Osteocyte (in vitro differentiated cells): Measurements from ENCODE around the gene DAO. TPM values are rescaled to one million over a fixed set of nuclear protein-coding genes. Genes with fewer than 3 reads are reported as not detected.

ENCODE experiments used
- DNase-seq: peaks from one replicate; pipeline ENCODE4 v3.0.0; 2021; ENCODE audit warnings: mixed read lengths; ENCODE audit not compliant: unreplicated experiment; ENCODE audit errors: extremely low spot score
- H3K27ac Mint-ChIP-seq: one replicate; pipeline ENCODE4 v1.8.0; 2021; ENCODE audit warnings: mild to moderate bottlenecking, mixed read lengths; ENCODE audit not compliant: unreplicated experiment
- H3K27me3 Mint-ChIP-seq: one replicate; pipeline ENCODE4 v1.8.0; 2021; ENCODE audit warnings: mixed read lengths; ENCODE audit not compliant: unreplicated experiment
- H3K36me3 Mint-ChIP-seq: one replicate; pipeline ENCODE4 v1.8.0; 2021; ENCODE audit warnings: mixed read lengths; ENCODE audit not compliant: unreplicated experiment
- H3K4me1 Mint-ChIP-seq: one replicate; pipeline ENCODE4 v1.8.0; 2021; ENCODE audit warnings: mixed read lengths; ENCODE audit not compliant: unreplicated experiment
- H3K4me3 Mint-ChIP-seq: one replicate; pipeline ENCODE4 v1.8.0; 2021; ENCODE audit warnings: mild to moderate bottlenecking, moderate library complexity, mixed read lengths; ENCODE audit not compliant: unreplicated experiment
- H3K9me3 Mint-ChIP-seq: one replicate; pipeline ENCODE4 v1.8.0; 2021; ENCODE audit warnings: mixed read lengths; ENCODE audit not compliant: unreplicated experiment
- total RNA-seq: library from RNA; stranded (reverse); gene quantifications from 2 replicates; pipeline ENCODE4 v1.2.1, GENCODE V29; 2021
- TF ChIP-seq, protein P1 (sequence below): fragments of 200-600 bp; sonication (generic); IDR thresholded peaks from 2 replicates; pipeline ENCODE4 v1.5.0; 2021; ENCODE audit warnings: antibody characterized with exemption, mild to moderate bottlenecking, moderate library complexity

Gene DAO
- total RNA-seq, 1 donor from 2014 or later: not detected

DNA sequence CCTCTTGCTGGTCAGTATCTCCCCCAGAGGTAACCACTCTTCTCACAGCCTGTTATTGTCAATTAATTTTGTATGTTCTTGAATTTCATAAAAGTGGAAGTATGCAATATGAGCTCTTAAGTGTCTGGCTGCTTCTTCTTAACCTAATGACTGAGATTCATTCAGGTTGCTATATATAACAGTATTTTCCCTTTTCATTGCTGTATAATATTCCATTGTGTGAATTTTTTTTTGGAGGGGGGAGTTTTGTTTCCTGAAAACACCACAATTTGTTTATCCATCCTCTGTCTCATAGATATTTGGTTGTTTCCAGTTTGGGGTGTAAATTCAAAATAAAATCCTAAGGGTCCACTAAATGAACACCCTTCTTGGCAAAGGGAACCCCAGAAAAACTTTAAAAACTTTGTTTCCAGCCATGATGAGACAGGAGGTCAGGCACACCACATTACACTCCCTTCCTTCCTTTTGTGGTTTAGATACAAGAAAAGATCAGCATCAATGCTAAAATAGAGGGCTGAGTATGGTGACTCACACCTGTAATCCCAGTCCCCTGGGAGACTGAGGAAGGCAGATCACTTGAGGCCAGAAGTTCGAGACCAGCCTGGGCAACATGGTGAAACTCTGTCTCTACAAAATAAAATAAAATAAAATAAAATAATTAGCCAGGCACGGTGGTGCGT is 4.1 kb upstream of the DAO start:
- Mint-ChIP-seq H3K36me3 (no peaks in the 10 kb centered on the region), H3K27ac (no peak overlapping the region), H3K4me1 (peaks cover 11% of the 10 kb centered on the region), H3K4me3 (no peak overlapping the region), H3K9me3 (no peaks in the 10 kb centered on the region), H3K27me3 (no peaks in the 10 kb centered on the region)
- no peak for DNase-seq
- TF ChIP-seq, protein P1, sequence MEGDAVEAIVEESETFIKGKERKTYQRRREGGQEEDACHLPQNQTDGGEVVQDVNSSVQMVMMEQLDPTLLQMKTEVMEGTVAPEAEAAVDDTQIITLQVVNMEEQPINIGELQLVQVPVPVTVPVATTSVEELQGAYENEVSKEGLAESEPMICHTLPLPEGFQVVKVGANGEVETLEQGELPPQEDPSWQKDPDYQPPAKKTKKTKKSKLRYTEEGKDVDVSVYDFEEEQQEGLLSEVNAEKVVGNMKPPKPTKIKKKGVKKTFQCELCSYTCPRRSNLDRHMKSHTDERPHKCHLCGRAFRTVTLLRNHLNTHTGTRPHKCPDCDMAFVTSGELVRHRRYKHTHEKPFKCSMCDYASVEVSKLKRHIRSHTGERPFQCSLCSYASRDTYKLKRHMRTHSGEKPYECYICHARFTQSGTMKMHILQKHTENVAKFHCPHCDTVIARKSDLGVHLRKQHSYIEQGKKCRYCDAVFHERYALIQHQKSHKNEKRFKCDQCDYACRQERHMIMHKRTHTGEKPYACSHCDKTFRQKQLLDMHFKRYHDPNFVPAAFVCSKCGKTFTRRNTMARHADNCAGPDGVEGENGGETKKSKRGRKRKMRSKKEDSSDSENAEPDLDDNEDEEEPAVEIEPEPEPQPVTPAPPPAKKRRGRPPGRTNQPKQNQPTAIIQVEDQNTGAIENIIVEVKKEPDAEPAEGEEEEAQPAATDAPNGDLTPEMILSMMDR: no peak

DNA sequence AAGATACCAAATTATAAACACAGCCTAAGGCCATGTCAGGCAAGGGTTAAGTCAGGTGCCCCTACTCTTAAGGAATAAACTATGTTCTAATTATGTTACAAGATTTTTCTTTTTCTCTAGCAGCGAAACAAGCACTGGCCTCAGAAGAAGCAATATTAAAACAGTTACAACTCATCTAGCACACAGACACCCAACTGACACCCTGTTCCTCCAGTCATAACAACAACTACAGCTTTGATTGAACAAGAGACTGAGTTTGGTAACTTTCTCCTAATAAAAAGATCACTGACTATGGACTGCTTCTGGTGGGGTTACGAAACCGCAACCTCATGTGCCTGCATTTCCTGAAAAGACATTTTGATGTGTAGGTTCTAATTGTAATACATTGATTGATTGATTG is 3.3 kb upstream of the DAO start:
- Mint-ChIP-seq H3K4me3 (no peak overlapping the region), H3K9me3 (no peaks in the 10 kb centered on the region), H3K4me1 (peaks cover 7% of the 10 kb centered on the region), H3K27ac (no peak overlapping the region), H3K36me3 (no peaks in the 10 kb centered on the region), H3K27me3 (no peaks in the 10 kb centered on the region)
- no peak for DNase-seq
- TF ChIP-seq, protein P1: no peak

DNA sequence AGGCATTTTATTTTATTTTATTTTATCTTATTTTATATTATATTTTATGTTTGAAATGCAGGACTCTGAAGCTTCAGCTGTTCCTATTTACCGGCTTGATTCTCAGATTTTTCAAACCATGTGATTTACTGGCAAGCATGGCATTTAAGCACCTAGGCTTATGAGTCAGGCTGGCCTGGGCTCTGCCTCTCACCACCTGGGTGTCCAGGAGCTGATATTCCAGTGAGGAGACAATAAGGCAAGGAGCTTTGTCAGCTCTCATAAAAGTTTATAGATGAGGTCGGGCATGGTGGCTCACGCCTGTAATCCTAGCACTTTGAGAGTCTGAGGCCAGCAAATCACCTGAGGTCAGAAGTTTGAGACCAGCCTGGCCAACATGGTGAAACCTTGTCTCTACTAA is 2.1 kb downstream of the DAO start:
- H3K27ac Mint-ChIP-seq: no peak overlapping the region
- H3K4me3 Mint-ChIP-seq: no peak overlapping the region
- H3K36me3 Mint-ChIP-seq: no peaks in the 10 kb centered on the region
- TF ChIP-seq, protein P1: no peak
- H3K9me3 Mint-ChIP-seq: no peaks in the 10 kb centered on the region
- no peak for DNase-seq
- no peaks in the 10 kb centered on the region for H3K27me3 Mint-ChIP-seq
- peaks cover 7% of the 10 kb centered on the region for H3K4me1 Mint-ChIP-seq

DNA sequence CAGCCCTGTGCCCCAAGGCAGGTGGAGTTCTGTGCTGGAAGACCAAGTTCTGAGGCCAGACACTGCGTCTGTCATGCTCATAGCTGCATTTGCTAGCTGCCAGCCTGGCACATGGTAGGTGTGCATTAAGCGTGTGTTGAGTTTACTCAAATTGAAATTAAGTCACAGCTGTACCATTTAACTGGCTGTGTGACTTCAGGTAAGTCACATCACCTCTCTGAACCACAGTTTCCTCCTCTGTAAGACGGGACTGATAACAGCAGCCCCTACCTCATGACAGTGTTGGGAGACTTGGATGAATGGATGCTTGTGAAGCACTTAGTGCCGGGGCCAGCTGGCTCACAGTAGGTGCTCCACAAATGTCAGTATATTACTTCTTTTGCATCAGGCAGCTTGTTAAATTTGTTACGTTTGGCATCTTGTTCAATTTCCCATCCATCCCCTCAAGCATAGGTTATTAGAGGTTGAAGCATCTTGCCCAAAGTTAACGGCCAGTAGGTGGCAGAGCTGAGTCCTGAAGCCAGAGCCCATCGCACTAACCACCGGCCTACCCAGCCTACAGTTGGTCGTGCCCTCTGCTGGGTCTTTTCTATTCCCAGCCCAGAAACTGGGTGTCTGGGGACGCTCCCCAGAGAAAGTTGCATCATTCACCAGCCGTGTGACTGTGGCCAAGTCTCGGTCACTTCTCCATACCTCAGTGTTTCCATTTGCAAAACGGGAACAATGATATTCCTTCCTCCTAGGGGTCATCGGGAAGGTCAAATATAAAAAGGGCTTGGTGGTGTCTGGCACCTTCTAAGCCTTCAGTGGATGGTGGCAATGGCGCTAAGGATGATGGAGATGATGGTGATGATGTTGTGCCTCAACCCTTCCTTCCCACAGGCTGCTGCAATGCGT is 4.5 kb downstream of the DAO start:
- H3K27ac Mint-ChIP-seq: no peak overlapping the region
- H3K27me3 Mint-ChIP-seq: no peaks in the 10 kb centered on the region
- no peaks in the 10 kb centered on the region for H3K9me3 Mint-ChIP-seq
- no peaks in the 10 kb centered on the region for H3K36me3 Mint-ChIP-seq
- H3K4me3 Mint-ChIP-seq: no peak overlapping the region
- peaks cover 6% of the 10 kb centered on the region for H3K4me1 Mint-ChIP-seq
- TF ChIP-seq, protein P1: peak; percentile 52
- no peak for DNase-seq
